Breast epithelium (tissue), 3 donors: Measurements from ENCODE around the gene USP34.

Experiments
- CTCF ChIP-seq, 3 donors: fragments of 450-650 bp; IDR thresholded peaks; one replicate each; pipeline ENCODE4 v1.5.1; 2016 to 2017; ENCODE audit warnings: antibody characterized with exemption in 3 of 3, mild to moderate bottlenecking in 3 of 3, moderate library complexity in 3 of 3
- POLR2A ChIP-seq: fragments of 450-650 bp; IDR thresholded peaks from one replicate; pipeline ENCODE4 v1.6.1; 2016; ENCODE audit warnings: antibody characterized with exemption, mild to moderate bottlenecking, moderate library complexity

GRCh38 chr2:61398413-61398812, 72.5 kb downstream of the USP34 start:
- no peak for TF ChIP-seq CTCF (IDR thresholded peaks at IDR 0.05)
- no peak for TF ChIP-seq POLR2A
